Measurements from ENCODE around the gene DAAM2.

GRCh38 chr6:39818695-39819094, 26.5 kb downstream of the DAAM2 start:
- TF ChIP-seq CTCF (conservative IDR thresholded peaks at IDR 0.05; ENCODE audit: low read length) (no peak), EZH2phosphoT487 (IDR thresholded peaks at IDR 0.05; ENCODE audit: borderline replicate concordance) (no peak)

All from Loucy (cell line).